Neural cell (in vitro differentiated cells): ENCODE results near the gene AGAP2.

Source experiments
- EP300 ChIP-seq: fragments of 450-650 bp; conservative IDR thresholded peaks from 2 replicates; pipeline ENCODE4 v1.6.1; 2014; ENCODE audit warnings: antibody characterized with exemption, mild to moderate bottlenecking, moderate library complexity; ENCODE audit not compliant: poor library complexity, severe bottlenecking
- EZH2 ChIP-seq: fragments of 200-600, 300-800 bp; shearing (Covaris generic), sonication (generic); IDR thresholded peaks from 2 replicates; pipeline ENCODE4 v1.6.1; 2014; ENCODE audit warnings: antibody characterized with exemption, low read length, borderline replicate concordance, mild to moderate bottlenecking; ENCODE audit not compliant: insufficient read depth, poor library complexity, severe bottlenecking
- MXI1 ChIP-seq: fragments of 450-650 bp; conservative IDR thresholded peaks from 2 replicates; pipeline ENCODE4 v1.6.1; 2014; ENCODE audit warnings: antibody characterized with exemption, mild to moderate bottlenecking; ENCODE audit not compliant: poor library complexity, severe bottlenecking
- POLR2AphosphoS5 ChIP-seq: IDR thresholded peaks from 2 replicates; pipeline ENCODE4 v1.6.1; 2012
- RAD21 ChIP-seq: fragments of 450-650 bp; conservative IDR thresholded peaks from 2 replicates; pipeline ENCODE4 v1.6.1; 2014; ENCODE audit warnings: antibody characterized with exemption, mild to moderate bottlenecking, moderate library complexity
- REST ChIP-seq: IDR thresholded peaks from 2 replicates; pipeline ENCODE4 v1.6.1; 2012; ENCODE audit warnings: borderline replicate concordance
- TAF1 ChIP-seq: IDR thresholded peaks from 2 replicates; pipeline ENCODE4 v1.6.1; 2012; ENCODE audit warnings: low read depth
- TF ChIP-seq, protein P1 (sequence below): fragments of 450-650 bp; IDR thresholded peaks from 2 replicates; pipeline ENCODE4 v1.5.1; 2014; ENCODE audit warnings: antibody characterized with exemption, mild to moderate bottlenecking, moderate library complexity; ENCODE audit not compliant: poor library complexity, severe bottlenecking

GRCh38 chr12:57719777-57720605 is 18.6 kb downstream of the AGAP2 start:
- TF ChIP-seq EZH2 (no peak), EP300 (no peak), RAD21 (no peak), MXI1 (no peak), REST (no peak), POLR2AphosphoS5 (no peak), TAF1 (no peak)
- TF ChIP-seq, protein P1, sequence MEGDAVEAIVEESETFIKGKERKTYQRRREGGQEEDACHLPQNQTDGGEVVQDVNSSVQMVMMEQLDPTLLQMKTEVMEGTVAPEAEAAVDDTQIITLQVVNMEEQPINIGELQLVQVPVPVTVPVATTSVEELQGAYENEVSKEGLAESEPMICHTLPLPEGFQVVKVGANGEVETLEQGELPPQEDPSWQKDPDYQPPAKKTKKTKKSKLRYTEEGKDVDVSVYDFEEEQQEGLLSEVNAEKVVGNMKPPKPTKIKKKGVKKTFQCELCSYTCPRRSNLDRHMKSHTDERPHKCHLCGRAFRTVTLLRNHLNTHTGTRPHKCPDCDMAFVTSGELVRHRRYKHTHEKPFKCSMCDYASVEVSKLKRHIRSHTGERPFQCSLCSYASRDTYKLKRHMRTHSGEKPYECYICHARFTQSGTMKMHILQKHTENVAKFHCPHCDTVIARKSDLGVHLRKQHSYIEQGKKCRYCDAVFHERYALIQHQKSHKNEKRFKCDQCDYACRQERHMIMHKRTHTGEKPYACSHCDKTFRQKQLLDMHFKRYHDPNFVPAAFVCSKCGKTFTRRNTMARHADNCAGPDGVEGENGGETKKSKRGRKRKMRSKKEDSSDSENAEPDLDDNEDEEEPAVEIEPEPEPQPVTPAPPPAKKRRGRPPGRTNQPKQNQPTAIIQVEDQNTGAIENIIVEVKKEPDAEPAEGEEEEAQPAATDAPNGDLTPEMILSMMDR, result no peak
